Thyroid gland (tissue), 4 donors: ENCODE measurements around the gene PTMS.

Experiments used
- POLR2A ChIP-seq, 2 donors: fragments of 450-650 bp; IDR thresholded peaks; one replicate each; pipeline ENCODE4 v1.6.1; 2017; ENCODE audit warnings: antibody characterized with exemption in 2 of 2, mild to moderate bottlenecking in 2 of 2, moderate library complexity in 1 of 2
- TF ChIP-seq, protein P1 (sequence below), 6 experiments: fragments of 200-600 bp in 3 of 6; fragments of 450-650 bp in 3 of 6; sonication (generic) in 3 of 6; IDR thresholded peaks; one replicate each; pipeline ENCODE4 v1.5.1; 2016 to 2019; ENCODE audit warnings: antibody characterized with exemption in 6 of 6, mild to moderate bottlenecking in 2 of 6, inconsistent platforms in 1 of 6, moderate library complexity in 1 of 6

DNA sequence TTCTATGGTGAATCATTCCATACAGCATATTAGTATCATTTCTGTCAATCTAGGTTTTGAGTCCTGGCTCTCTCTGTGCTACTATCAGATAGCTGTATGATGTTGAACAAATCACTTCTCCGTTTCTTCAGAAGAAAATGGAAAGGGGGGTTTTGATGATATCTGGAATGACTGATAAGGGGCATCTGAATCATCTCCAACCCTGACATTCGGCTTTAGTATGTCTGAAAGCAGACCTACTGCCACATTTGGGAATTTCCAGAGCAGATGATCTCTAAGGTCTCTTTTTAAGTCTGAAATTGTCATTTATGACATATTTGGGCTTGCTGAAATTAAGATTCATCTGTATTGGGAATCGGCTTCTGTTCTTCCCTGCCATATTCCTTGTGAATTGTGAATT lies 23.3 kb upstream of the PTMS start:
- TF ChIP-seq, protein P1, sequence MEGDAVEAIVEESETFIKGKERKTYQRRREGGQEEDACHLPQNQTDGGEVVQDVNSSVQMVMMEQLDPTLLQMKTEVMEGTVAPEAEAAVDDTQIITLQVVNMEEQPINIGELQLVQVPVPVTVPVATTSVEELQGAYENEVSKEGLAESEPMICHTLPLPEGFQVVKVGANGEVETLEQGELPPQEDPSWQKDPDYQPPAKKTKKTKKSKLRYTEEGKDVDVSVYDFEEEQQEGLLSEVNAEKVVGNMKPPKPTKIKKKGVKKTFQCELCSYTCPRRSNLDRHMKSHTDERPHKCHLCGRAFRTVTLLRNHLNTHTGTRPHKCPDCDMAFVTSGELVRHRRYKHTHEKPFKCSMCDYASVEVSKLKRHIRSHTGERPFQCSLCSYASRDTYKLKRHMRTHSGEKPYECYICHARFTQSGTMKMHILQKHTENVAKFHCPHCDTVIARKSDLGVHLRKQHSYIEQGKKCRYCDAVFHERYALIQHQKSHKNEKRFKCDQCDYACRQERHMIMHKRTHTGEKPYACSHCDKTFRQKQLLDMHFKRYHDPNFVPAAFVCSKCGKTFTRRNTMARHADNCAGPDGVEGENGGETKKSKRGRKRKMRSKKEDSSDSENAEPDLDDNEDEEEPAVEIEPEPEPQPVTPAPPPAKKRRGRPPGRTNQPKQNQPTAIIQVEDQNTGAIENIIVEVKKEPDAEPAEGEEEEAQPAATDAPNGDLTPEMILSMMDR (IDR thresholded peaks at IDR 0.05) = no peak
- no peak for TF ChIP-seq POLR2A (IDR thresholded peaks at IDR 0.05)
